H1 (cell line): ENCODE results near the gene KLK12. TPM values are rescaled to one million over a fixed set of nuclear protein-coding genes. Genes with fewer than 3 reads are reported as not detected.

Experiments
- CTCF ChIA-PET: fragments of 300-600 bp; sonication (Branson Sonifier 250); formaldehyde crosslinking; loops from one replicate; lab custom pipeline; 2021; ENCODE audit not compliant: partially characterized antibody; lab: Charles Lee
- POLR2A ChIA-PET: fragments of 300-600 bp; sonication (Branson Sonifier 250); formaldehyde crosslinking; loops from one replicate; lab custom pipeline; 2021; ENCODE audit warnings: inconsistent platforms; ENCODE audit not compliant: partially characterized antibody; lab: Charles Lee
- DNase-seq, 2 experiments: peaks; one replicate each; pipeline versions ENCODE4 v3.0.0 to v3.0.0-alpha.2; 2010 to 2022; ENCODE audit warnings: low spot score in 2 of 2, low read depth in 1 of 2, mixed read lengths in 1 of 2
- FAIRE-seq: peaks from 2 replicates; lab custom pipeline; 2011; peaks lifted over from hg19 to GRCh38; lab: Jason Lieb, UNC
- H2AFZ ChIP-seq: 2 replicates; pipeline ENCODE4 v1.8.1; 2012; ENCODE audit warnings: low read length, inconsistent platforms
- H2AK5ac ChIP-seq: 2 replicates; pipeline ENCODE4 v1.6.1; 2013; ENCODE audit warnings: low read depth, low read length
- H2BK120ac ChIP-seq: replicated peaks from 2 replicates; pipeline ENCODE3; 2013; ENCODE audit warnings: low read depth, low read length, inconsistent platforms
- H2BK12ac ChIP-seq: 2 replicates; pipeline ENCODE4 v1.6.1; 2013; ENCODE audit warnings: low read depth, low read length
- H2BK15ac ChIP-seq: 2 replicates; pipeline ENCODE4 v1.6.1; 2013; ENCODE audit warnings: low read length
- H2BK20ac ChIP-seq: 2 replicates; pipeline ENCODE4 v1.6.1; 2013; ENCODE audit warnings: low read length
- H2BK5ac ChIP-seq: 2 replicates; pipeline ENCODE4 v1.6.1; 2013; ENCODE audit warnings: low read depth, low read length
- H3K14ac ChIP-seq: 2 replicates; pipeline ENCODE4 v1.6.1; 2013; ENCODE audit warnings: inconsistent platforms; ENCODE audit not compliant: insufficient read length
- H3K18ac ChIP-seq: 2 replicates; pipeline ENCODE4 v1.6.1; 2013; ENCODE audit warnings: low read length; ENCODE audit errors: extremely low read depth
- H3K23ac ChIP-seq: 2 replicates; pipeline ENCODE4 v1.6.1; 2013; ENCODE audit warnings: inconsistent platforms; ENCODE audit not compliant: insufficient read length
- H3K23me2 ChIP-seq: 2 replicates; pipeline ENCODE4 v1.6.1; 2013; ENCODE audit warnings: low read depth, low read length
- H3K27ac ChIP-seq: 2 replicates; pipeline ENCODE4 v1.6.1; 2011; ENCODE audit warnings: low read depth, low read length, inconsistent platforms
- H3K27me3 ChIP-seq, 4 experiments: replicated peaks in 1 of 4; 1 replicate in 1 of 4; 2 replicates in 3 of 4; pipeline versions ENCODE4 v1.6.1 to v1.8.1; 2011 to 2013; ENCODE audit warnings: low read length in 3 of 4, mild to moderate bottlenecking in 3 of 4, inconsistent platforms in 2 of 4, mixed read lengths in 2 of 4, moderate library complexity in 1 of 4; ENCODE audit not compliant: control insufficient read depth in 3 of 4, insufficient read depth in 3 of 4; ENCODE audit errors: extremely low read depth in 1 of 4
- H3K36me3 ChIP-seq, 4 experiments: 2 replicates each; pipeline versions ENCODE4 v1.6.1 to v1.8.1; 2011 to 2013; ENCODE audit warnings: mild to moderate bottlenecking in 4 of 4, low read length in 3 of 4, moderate library complexity in 2 of 4, control low read depth in 1 of 4, inconsistent platforms in 1 of 4; ENCODE audit not compliant: insufficient read depth in 4 of 4, control insufficient read depth in 2 of 4
- H3K4ac ChIP-seq: replicated peaks from 2 replicates; pipeline ENCODE3; 2013; ENCODE audit warnings: low read length, low read depth, mixed read lengths, inconsistent platforms; ENCODE audit not compliant: insufficient read length
- H3K4me1 ChIP-seq, 4 experiments: replicated peaks in 1 of 4; 1 replicate in 1 of 4; 2 replicates in 3 of 4; pipeline versions ENCODE4 v1.6.1 to v1.8.1; 2011 to 2013; ENCODE audit warnings: low read length in 3 of 4, inconsistent platforms in 2 of 4, mixed read lengths in 1 of 4; ENCODE audit not compliant: insufficient read depth in 4 of 4, control insufficient read depth in 3 of 4
- H3K4me2 ChIP-seq, 2 experiments: 2 replicates each; pipeline versions ENCODE4 v1.6.1 to v1.8.1; 2011 to 2013; ENCODE audit warnings: low read depth in 2 of 2, low read length in 2 of 2, control low read depth in 1 of 2, inconsistent platforms in 1 of 2, mild to moderate bottlenecking in 1 of 2; ENCODE audit not compliant: insufficient read depth in 1 of 2
- H3K4me3 ChIP-seq, 4 experiments: fragments of 200-600, 300-600 bp in 1 of 4; sonication (generic), shearing (Covaris generic), sonication (Bioruptor Twin) in 1 of 4; 2 replicates each; pipeline versions ENCODE4 v1.5.1 to v1.8.1; 2011 to 2016; ENCODE audit warnings: low read length in 4 of 4, low read depth in 3 of 4, control low read depth in 2 of 4, inconsistent platforms in 2 of 4, mild to moderate bottlenecking in 2 of 4, mixed read lengths in 1 of 4, moderate library complexity in 1 of 4; ENCODE audit not compliant: insufficient read depth in 2 of 4; ENCODE audit errors: extremely low read depth in 1 of 4
- H3K56ac ChIP-seq: replicated peaks from 2 replicates; pipeline ENCODE3; 2013; ENCODE audit warnings: low read depth, mild to moderate bottlenecking, mixed read lengths, low read length, inconsistent platforms; ENCODE audit not compliant: insufficient read length
- H3K79me1 ChIP-seq: 2 replicates; pipeline ENCODE4 v1.6.1; 2013; ENCODE audit warnings: low read depth, low read length, control low read depth
- H3K79me2 ChIP-seq, 2 experiments: 2 replicates each; pipeline versions ENCODE4 v1.6.1 to v1.8.1; 2012 to 2013; ENCODE audit warnings: low read length in 2 of 2, mild to moderate bottlenecking in 2 of 2, inconsistent platforms in 1 of 2; ENCODE audit not compliant: insufficient read depth in 2 of 2, control insufficient read depth in 1 of 2
- H3K9ac ChIP-seq, 4 experiments: replicated peaks in 1 of 4; 1 replicate in 1 of 4; 2 replicates in 3 of 4; pipeline versions ENCODE4 v1.6.1 to v1.8.1; 2011 to 2013; ENCODE audit warnings: low read depth in 3 of 4, low read length in 3 of 4, control low read depth in 2 of 4, mild to moderate bottlenecking in 2 of 4, moderate library complexity in 2 of 4, inconsistent platforms in 1 of 4; ENCODE audit errors: extremely low read depth in 1 of 4
- H3K9me3 ChIP-seq, 2 experiments: 2 replicates each; pipeline versions ENCODE4 v1.6.1 to v1.8.1; 2012 to 2013; ENCODE audit warnings: mild to moderate bottlenecking in 2 of 2, moderate library complexity in 2 of 2, control low read depth in 1 of 2, inconsistent platforms in 1 of 2, low read depth in 1 of 2, low read length in 1 of 2, mixed read lengths in 1 of 2; ENCODE audit not compliant: insufficient read depth in 2 of 2
- H4K20me1 ChIP-seq, 2 experiments: replicated peaks in 1 of 2; 2 replicates each; pipeline versions ENCODE3 to v1.8.1; 2011 to 2013; ENCODE audit warnings: inconsistent platforms in 2 of 2, low read length in 2 of 2, mild to moderate bottlenecking in 1 of 2; ENCODE audit not compliant: insufficient read depth in 2 of 2, control insufficient read depth in 1 of 2
- H4K5ac ChIP-seq: 2 replicates; pipeline ENCODE4 v1.6.1; 2013; ENCODE audit warnings: low read length, low read depth, mixed read lengths, inconsistent platforms; ENCODE audit not compliant: insufficient read length
- H4K8ac ChIP-seq: 2 replicates; pipeline ENCODE4 v1.8.0; 2013; ENCODE audit warnings: mild to moderate bottlenecking, moderate library complexity, low read length, inconsistent platforms; ENCODE audit not compliant: insufficient read depth; ENCODE audit errors: extremely low read depth
- H4K91ac ChIP-seq: replicated peaks from 2 replicates; pipeline ENCODE3; 2013; ENCODE audit warnings: low read length, mixed read lengths, inconsistent platforms; ENCODE audit not compliant: insufficient read length
- CHD2 ChIP-seq: IDR thresholded peaks from 2 replicates; pipeline ENCODE4 v1.6.1; 2012; ENCODE audit warnings: low read length, improper control_type of control experiment
- WGBS, 2 experiments: shearing (Covaris generic) in 1 of 2; methylation state at CpG; one replicate each; pipeline versions ENCODE4 v1.1.6 to v1.1.7; 2013 to 2015; ENCODE audit warnings: low lambda C conversion rate in 2 of 2, mixed read lengths in 2 of 2, inconsistent platforms in 1 of 2, low coverage in 1 of 2, missing lambda C conversion rate in 1 of 2; ENCODE audit not compliant: insufficient replicate concordance in 2 of 2, insufficient coverage in 1 of 2, insufficient read length in 1 of 2; ENCODE audit errors: extremely low coverage in 1 of 2, missing lambda C conversion rate in 1 of 2; 5-methylcytosine and 5-hydroxymethylcytosine counted together
- polyA plus RNA-seq, 7 experiments: library from polyadenylated mRNA; depleted of rRNA in 3 of 7; stranded (reverse) in 5 of 7; unstranded in 2 of 7; fragments of >200 nt in 5 of 7; fragments of 200-250 nt in 2 of 7; gene quantifications; 1 replicate in 5 of 7; 2 replicates in 1 of 7; 4 replicates in 1 of 7; pipeline versions ENCODE4 v1.2.1 to v1.2.3, GENCODE V29; 2011 to 2013; ENCODE audit warnings: missing spikeins in 2 of 7, mixed read lengths in 2 of 7
- total RNA-seq: library from RNA; stranded (reverse); fragmentation: NEBNext Ultra II Directional; extraction: Animal tissue kit (Norgen Biotek cat#: 25700); gene quantifications from 2 replicates; pipeline ENCODE4 v1.2.1, GENCODE V29; 2021

KLK12 gene
- total and polyA plus RNA-seq, 2 of the 8 experiments (the other 6 are each of a cell fraction or from before 2014, with no cell fraction given), result 0.24 TPM; not detected in 1

DNA sequence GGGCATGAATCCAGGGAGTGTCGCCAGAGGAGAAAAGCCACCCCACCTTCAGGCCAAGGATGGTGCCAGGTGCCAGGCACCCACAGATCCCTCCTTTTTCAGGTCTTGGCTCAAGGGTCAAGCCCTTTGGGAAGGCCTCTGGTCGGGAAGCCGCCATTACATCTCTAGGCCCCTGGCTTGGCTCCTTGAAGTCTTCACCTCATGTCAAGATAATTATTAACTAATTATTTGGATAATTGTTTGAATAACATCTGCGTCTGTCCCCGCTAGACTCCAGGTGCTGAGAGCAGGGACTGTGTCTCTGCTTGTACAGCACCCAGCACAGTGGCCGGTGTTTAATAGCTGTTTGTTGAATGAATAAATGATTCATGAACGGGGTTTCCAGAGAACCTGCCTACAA, 28.9 kb upstream of the KLK12 start:
- Histone ChIP-seq H4K5ac (no peak overlapping the region), H3K27me3 (no peaks in the 10 kb centered on the region; a peak in 1 of 7 replicates), H2BK12ac (peak overlapping the region; percentile 12; the same call in 1 of the 2 replicates), H2BK5ac (no peak overlapping the region), H2AK5ac (no peak overlapping the region), H3K4me1 (peaks cover 0 to 9% (median 1%) of the 10 kb centered on the region in 4 experiments; a peak in 4 of 7 replicates), H3K14ac (no peak overlapping the region), H3K18ac (no peak overlapping the region), H2BK20ac (no peak overlapping the region), H3K9ac (no peak overlapping the region), H3K23ac (no peak overlapping the region), H3K56ac (no peak overlapping the region), H3K4me2 (no peak overlapping the region; a peak in 1 of 4 replicates), H4K20me1 (no peaks in the 10 kb centered on the region), H4K91ac (no peak overlapping the region), H2AFZ (no peak overlapping the region), H3K4me3 (no peak overlapping the region), H2BK15ac (no peak overlapping the region; the same call in 1 of the 2 replicates), H3K79me1 (no peaks in the 10 kb centered on the region), H3K23me2 (peaks cover 15% of the 10 kb centered on the region; the same call in 1 of the 2 replicates), H4K8ac (no peak overlapping the region), H3K36me3 (no peaks in the 10 kb centered on the region), H3K4ac (no peak overlapping the region), H3K27ac (no peak overlapping the region), H3K79me2 (no peaks in the 10 kb centered on the region), H3K9me3 (no peaks in the 10 kb centered on the region), H2BK120ac (no peak overlapping the region)
- CTCF ChIA-PET, result interaction anchor here (0.6 to 1.2 kb wide), 3 partner anchors 47 to 340 kb away, joined by 3 read pairs; no protein-coding TSS in a partner anchor
- 92% methylated on average over 7 of the region's 7 CpGs; no CpG with 5 or more reads in 1 of the 2 experiments for WGBS, 2 experiments
- DNase-seq (no peak), FAIRE-seq (no peak)
- POLR2A ChIA-PET, result no interaction called here
- no peak for TF ChIP-seq CHD2
